Natural killer cell (primary cell): ENCODE results near the gene TCEANC2. TPM values are rescaled to one million over a fixed set of nuclear protein-coding genes. Genes with fewer than 3 reads are reported as not detected.

Experiments used
- ATAC-seq, 3 donors: fragments of 150-1000 bp in 2 of 3; fragments of 200-7000 bp in 1 of 3; cut with Tn5 transposase; 1 replicate in 1 of 3; 2 replicates in 2 of 3; pipeline ENCODE4 v1.10.0; 2021; ENCODE audit warnings: mild to moderate bottlenecking in 2 of 3, moderate library complexity in 2 of 3
- DNase-seq, 2 donors: peaks; one replicate each; pipeline versions ENCODE4 v3.0.0 to v3.0.0-alpha.2; 2013 to 2021; ENCODE audit warnings: mixed read lengths in 1 of 2
- H3K27ac ChIP-seq: one replicate; pipeline ENCODE4 v1.5.1; 2013; ENCODE audit warnings: mild to moderate bottlenecking, low read length
- H3K27me3 ChIP-seq: one replicate; pipeline ENCODE4 v1.6.1; 2013; ENCODE audit warnings: low read length; ENCODE audit not compliant: control insufficient read depth, insufficient read depth
- H3K36me3 ChIP-seq: one replicate; pipeline ENCODE4 v1.6.1; 2013; ENCODE audit warnings: low read length; ENCODE audit not compliant: control insufficient read depth, insufficient read depth
- H3K4me1 ChIP-seq: one replicate; pipeline ENCODE4 v1.6.1; 2013; ENCODE audit warnings: low read length; ENCODE audit not compliant: control insufficient read depth, insufficient read depth
- H3K4me3 ChIP-seq: one replicate; pipeline ENCODE4 v1.5.1; 2013; ENCODE audit warnings: low read length
- H3K9me3 ChIP-seq: one replicate; pipeline ENCODE4 v1.6.1; 2013; ENCODE audit warnings: low read length; ENCODE audit not compliant: control insufficient read depth, insufficient read depth
- H3K27ac Mint-ChIP-seq, 2 donors: one replicate each; pipeline ENCODE4 v1.8.0; 2022; ENCODE audit warnings: mild to moderate bottlenecking in 2 of 2, mixed read lengths in 2 of 2, moderate library complexity in 1 of 2
- H3K27me3 Mint-ChIP-seq, 2 donors: one replicate each; pipeline ENCODE4 v1.8.0; 2022; ENCODE audit warnings: low read depth in 2 of 2, mixed read lengths in 2 of 2
- H3K36me3 Mint-ChIP-seq: one replicate; pipeline ENCODE4 v1.8.0; 2022; ENCODE audit warnings: mixed read lengths
- H3K4me1 Mint-ChIP-seq, 2 donors: one replicate each; pipeline ENCODE4 v1.8.0; 2022; ENCODE audit warnings: mixed read lengths in 2 of 2
- H3K4me3 Mint-ChIP-seq: one replicate; pipeline ENCODE4 v1.8.0; 2022; ENCODE audit warnings: mild to moderate bottlenecking, moderate library complexity, mixed read lengths
- H3K9me3 Mint-ChIP-seq, 2 donors: one replicate each; pipeline ENCODE4 v1.8.0; 2022; ENCODE audit warnings: mixed read lengths in 2 of 2
- CTCF ChIP-seq: fragments of 200-600 bp; IDR thresholded peaks from one replicate; pipeline ENCODE4 v1.8.0; 2022; ENCODE audit warnings: antibody characterized with exemption
- WGBS: methylation state at CpG from one replicate; pipeline ENCODE4 v1.1.7; 2013; ENCODE audit warnings: missing lambda C conversion rate; ENCODE audit not compliant: insufficient coverage; 5-methylcytosine and 5-hydroxymethylcytosine counted together
- intact Hi-C: fragments of 100-400 bp; cut with micrococcal nuclease; formaldehyde crosslinking; loops from one replicate; pipeline ENCODE4 v1.14.2; 2022
- total RNA-seq, 4 donors: library from RNA; stranded (reverse); fragments of 120-200 nt in 1 of 4; gene quantifications; one replicate each; pipeline versions ENCODE4 v1.2.3 to v1.2.4, GENCODE V29; 2013 to 2022

Gene TCEANC2
- total RNA-seq, 3 donors from 2014 or later (not counting 1 experiment from before 2014, with no cell fraction given), result 5.1 to 9.5 (median 7.3) TPM

DNA sequence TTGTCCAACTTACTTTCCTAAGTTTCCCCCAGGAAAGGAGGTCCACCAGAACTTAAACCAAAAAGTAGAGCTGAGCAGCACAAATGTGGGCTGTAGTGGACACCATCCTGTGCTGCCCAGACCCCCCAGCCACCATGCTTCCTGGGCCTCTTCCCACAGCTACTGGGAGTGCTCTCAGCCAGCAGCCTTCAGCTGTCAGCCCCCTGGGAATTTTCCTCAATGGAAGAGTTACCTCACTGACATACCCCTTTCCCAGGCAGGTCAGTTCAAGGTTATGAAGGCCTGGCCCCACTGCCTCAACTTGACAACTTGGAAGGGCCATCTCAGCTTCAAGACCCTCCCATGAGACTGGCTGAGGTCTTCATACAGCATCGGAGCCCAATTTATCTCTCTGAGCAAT lies 51.7 kb downstream of the TCEANC2 start:
- WGBS, result 89% methylated on average over 1 of the region's 1 CpG
- Mint-ChIP-seq H3K4me3 (no peak overlapping the region), H3K36me3 (no peaks in the 10 kb centered on the region), H3K27ac (no peak overlapping the region), H3K9me3 (no peaks in the 10 kb centered on the region), H3K27me3 (no peaks in the 10 kb centered on the region), H3K4me1 (no peaks in the 10 kb centered on the region)
- Histone ChIP-seq H3K4me3 (no peak overlapping the region), H3K27me3 (no peaks in the 10 kb centered on the region), H3K9me3 (no peaks in the 10 kb centered on the region), H3K27ac (no peak overlapping the region), H3K36me3 (no peaks in the 10 kb centered on the region), H3K4me1 (no peaks in the 10 kb centered on the region)
- ATAC-seq (no peak), DNase-seq (no peak)
- TF ChIP-seq CTCF, result no peak
- intact Hi-C loops, result no loop called here

DNA sequence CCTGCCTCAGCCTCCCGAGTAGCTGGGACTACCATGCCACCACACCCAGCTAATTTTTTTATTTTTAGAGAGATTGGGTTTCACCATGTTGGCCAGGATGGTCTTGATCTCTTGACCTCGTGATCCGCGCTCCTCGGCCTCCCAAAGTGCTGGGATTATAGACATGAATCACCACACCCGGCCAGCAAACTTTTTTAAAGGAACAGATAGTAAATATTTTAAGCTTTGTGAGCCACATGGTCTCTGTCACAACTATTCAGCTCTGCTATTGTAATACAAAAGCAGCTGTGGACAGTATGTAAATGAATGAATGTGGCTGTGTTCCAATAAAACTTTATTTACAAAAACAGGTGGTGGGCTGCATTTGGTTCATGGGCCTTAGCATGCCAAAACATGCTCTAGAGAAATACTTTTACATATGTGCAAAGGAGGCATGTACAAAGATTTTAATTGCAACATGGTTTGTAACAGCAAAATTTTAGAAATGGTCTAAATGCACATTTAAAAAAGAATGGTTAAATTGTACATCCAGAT lies 52.4 kb downstream of the TCEANC2 start:
- no peak overlapping the region for H3K27ac Mint-ChIP-seq

GRCh38 chr1:54107131-54107530 lies 53.7 kb downstream of the TCEANC2 start:
- Histone ChIP-seq H3K9me3 (no peaks in the 10 kb centered on the region), H3K36me3 (no peaks in the 10 kb centered on the region), H3K27me3 (no peaks in the 10 kb centered on the region), H3K4me3 (no peak overlapping the region), H3K4me1 (no peaks in the 10 kb centered on the region), H3K27ac (no peak overlapping the region)
- DNase-seq, result peak in 1 of 2 donors; percentile 28
- Mint-ChIP-seq H3K27me3 (no peaks in the 10 kb centered on the region), H3K4me1 (no peaks in the 10 kb centered on the region), H3K27ac (no peak overlapping the region), H3K4me3 (no peak overlapping the region), H3K9me3 (no peaks in the 10 kb centered on the region), H3K36me3 (no peaks in the 10 kb centered on the region)
- no peak for ATAC-seq
- intact Hi-C loops, result no loop called here
- TF ChIP-seq CTCF, result no peak
- 92% methylated on average over 2 of the region's 2 CpGs for WGBS

More for the DNA sequence above, 52.4 kb downstream of the TCEANC2 start:
- Mint-ChIP-seq H3K27me3 (no peaks in the 10 kb centered on the region), H3K9me3 (no peaks in the 10 kb centered on the region), H3K36me3 (no peaks in the 10 kb centered on the region), H3K4me3 (no peak overlapping the region), H3K4me1 (no peaks in the 10 kb centered on the region)
- Histone ChIP-seq H3K4me3 (no peak overlapping the region), H3K27me3 (no peaks in the 10 kb centered on the region), H3K9me3 (no peaks in the 10 kb centered on the region), H3K27ac (no peak overlapping the region), H3K4me1 (no peaks in the 10 kb centered on the region), H3K36me3 (no peaks in the 10 kb centered on the region)
- 97% methylated on average over 5 of the region's 6 CpGs for WGBS
- TF ChIP-seq CTCF, result no peak
- intact Hi-C loops, result no loop called here
- no peak for ATAC-seq
- DNase-seq, result no peak

DNA sequence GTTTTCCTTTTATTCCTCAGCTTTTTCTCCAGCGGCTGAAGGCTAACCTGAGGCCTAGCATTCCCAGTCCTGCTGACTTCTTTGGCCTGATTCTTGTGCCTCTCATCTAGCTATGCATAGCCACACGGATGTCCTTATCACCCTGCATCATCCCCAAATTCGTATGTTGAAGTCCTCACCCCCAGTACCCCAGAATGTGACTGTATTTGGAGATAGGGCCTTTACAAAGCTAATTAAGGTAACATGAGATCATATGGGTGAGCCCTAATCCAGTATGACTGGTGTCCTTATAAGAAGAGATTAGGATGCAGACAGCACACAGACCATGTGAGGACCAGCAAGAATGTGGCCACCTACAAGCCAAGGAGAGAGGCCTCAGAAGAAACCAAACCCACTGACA lies 54.7 kb downstream of the TCEANC2 start:
- WGBS, result 90% methylated on average over 3 of the region's 3 CpGs
- DNase-seq (no peak), ATAC-seq (no peak)
- H3K36me3 Mint-ChIP-seq, result no peaks in the 10 kb centered on the region
- intact Hi-C loops, result no loop called here
- no peak overlapping the region for H3K4me3 Mint-ChIP-seq
- no peaks in the 10 kb centered on the region for H3K27me3 Mint-ChIP-seq
- Histone ChIP-seq H3K27me3 (no peaks in the 10 kb centered on the region), H3K4me3 (no peak overlapping the region), H3K4me1 (no peaks in the 10 kb centered on the region), H3K27ac (no peak overlapping the region), H3K36me3 (no peaks in the 10 kb centered on the region), H3K9me3 (no peaks in the 10 kb centered on the region)
- TF ChIP-seq CTCF, result no peak
- H3K27ac Mint-ChIP-seq, result no peak overlapping the region
- no peaks in the 10 kb centered on the region for H3K9me3 Mint-ChIP-seq
- no peaks in the 10 kb centered on the region for H3K4me1 Mint-ChIP-seq
